DND-41 (cell line): ENCODE results near the gene CACNA2D1.

ENCODE experiments used
- ATAC-seq: fragments of 200-7000 bp; cut with Tn5 transposase; 3 replicates; pipeline ENCODE4 v1.9.1; 2021; ENCODE audit warnings: low read depth; ENCODE audit not compliant: insufficient read depth
- DNase-seq: peaks from one replicate; pipeline ENCODE4 v3.0.0-alpha.2; 2020
- H2AFZ ChIP-seq: 2 replicates; pipeline ENCODE4 v1.6.0; 2012; ENCODE audit warnings: low read depth, low read length
- H3K27ac ChIP-seq: 2 replicates; pipeline ENCODE4 v1.5.1; 2012; ENCODE audit warnings: low read length, inconsistent platforms
- H3K27me3 ChIP-seq: fragments of 200-600 bp; sonication (generic); 2 replicates; pipeline ENCODE4 v1.6.0; 2012; ENCODE audit warnings: low read length, mild to moderate bottlenecking, inconsistent platforms; ENCODE audit not compliant: insufficient read depth, poor library complexity
- H3K36me3 ChIP-seq: 2 replicates; pipeline ENCODE4 v1.5.1; 2012; ENCODE audit warnings: low read length, inconsistent platforms; ENCODE audit not compliant: insufficient read depth
- H3K4me1 ChIP-seq: 2 replicates; pipeline ENCODE4 v1.5.1; 2012; ENCODE audit warnings: mild to moderate bottlenecking, low read length; ENCODE audit not compliant: insufficient read depth
- H3K4me2 ChIP-seq: 2 replicates; pipeline ENCODE4 v1.6.0; 2012; ENCODE audit warnings: mild to moderate bottlenecking, moderate library complexity, low read length, inconsistent platforms; ENCODE audit not compliant: insufficient read depth
- H3K4me3 ChIP-seq, 2 experiments: fragments of 200-600 bp in 1 of 2; shearing (Covaris generic) in 1 of 2; 2 replicates each; pipeline ENCODE4 v1.5.1; 2012 to 2016; ENCODE audit warnings: inconsistent platforms in 2 of 2, low read length in 2 of 2, mild to moderate bottlenecking in 2 of 2, low read depth in 1 of 2, moderate library complexity in 1 of 2
- H3K79me2 ChIP-seq: 2 replicates; pipeline ENCODE4 v1.6.0; 2012; ENCODE audit warnings: low read length, inconsistent platforms; ENCODE audit not compliant: insufficient read depth
- H3K9ac ChIP-seq: 2 replicates; pipeline ENCODE4 v1.6.0; 2012; ENCODE audit warnings: low read depth, mild to moderate bottlenecking, inconsistent platforms, low read length, moderate library complexity
- H3K9me3 ChIP-seq: 2 replicates; pipeline ENCODE4 v1.5.1; 2012; ENCODE audit warnings: low read length, moderate library complexity, mild to moderate bottlenecking, inconsistent platforms; ENCODE audit not compliant: insufficient read depth, severe bottlenecking
- H4K20me1 ChIP-seq: 2 replicates; pipeline ENCODE4 v1.6.0; 2012; ENCODE audit warnings: low read length; ENCODE audit not compliant: insufficient read depth
- CTCF ChIP-seq: IDR thresholded peaks from 2 replicates; pipeline ENCODE4 v1.5.1; 2012; ENCODE audit warnings: borderline replicate concordance, low read length, moderate library complexity, mild to moderate bottlenecking; ENCODE audit not compliant: poor library complexity, severe bottlenecking; ENCODE audit errors: extremely low read depth
- EZH2 ChIP-seq: IDR thresholded peaks from 3 replicates; pipeline ENCODE4 v1.6.1; 2012; ENCODE audit warnings: borderline replicate concordance, low read depth, mild to moderate bottlenecking, moderate library complexity, low read length, inconsistent platforms; ENCODE audit not compliant: severe bottlenecking

CACNA2D1 gene

GRCh38 chr7:82358923-82359322 lies 84.7 kb downstream of the CACNA2D1 start:
- no peak overlapping the region for H2AFZ ChIP-seq
- H3K36me3 ChIP-seq: no peaks in the 10 kb centered on the region
- TF ChIP-seq CTCF (no peak), EZH2 (no peak)
- H3K79me2 ChIP-seq: no peaks in the 10 kb centered on the region
- H3K9ac ChIP-seq: no peak overlapping the region
- ATAC-seq (no peak), DNase-seq (no peak)
- no peak overlapping the region for H3K27ac ChIP-seq
- no peaks in the 10 kb centered on the region for H3K9me3 ChIP-seq
- no peak overlapping the region for H3K4me3 ChIP-seq
- no peak overlapping the region for H3K4me2 ChIP-seq
- H3K4me1 ChIP-seq: no peaks in the 10 kb centered on the region
- no peaks in the 10 kb centered on the region for H4K20me1 ChIP-seq
- no peaks in the 10 kb centered on the region for H3K27me3 ChIP-seq

GRCh38 chr7:82358009-82358578 lies 85.5 kb downstream of the CACNA2D1 start:
- Histone ChIP-seq H2AFZ (no peak overlapping the region), H3K9ac (no peak overlapping the region), H3K79me2 (no peaks in the 10 kb centered on the region), H3K4me2 (no peak overlapping the region), H3K27ac (no peak overlapping the region), H3K27me3 (no peaks in the 10 kb centered on the region), H3K4me1 (no peaks in the 10 kb centered on the region), H3K9me3 (no peaks in the 10 kb centered on the region), H3K4me3 (no peak overlapping the region), H3K36me3 (no peaks in the 10 kb centered on the region), H4K20me1 (no peaks in the 10 kb centered on the region)
- TF ChIP-seq EZH2 (no peak), CTCF (no peak)
- DNase-seq (no peak), ATAC-seq (no peak)

GRCh38 chr7:82348251-82348650 lies 95.3 kb downstream of the CACNA2D1 start:
- DNase-seq (no peak), ATAC-seq (no peak)
- no peaks in the 10 kb centered on the region for H3K36me3 ChIP-seq
- no peaks in the 10 kb centered on the region for H4K20me1 ChIP-seq
- no peaks in the 10 kb centered on the region for H3K27me3 ChIP-seq
- no peaks in the 10 kb centered on the region for H3K4me1 ChIP-seq
- no peak overlapping the region for H2AFZ ChIP-seq
- H3K79me2 ChIP-seq: no peaks in the 10 kb centered on the region
- no peak overlapping the region for H3K4me3 ChIP-seq
- H3K27ac ChIP-seq: no peak overlapping the region
- no peak for TF ChIP-seq EZH2
- no peak for TF ChIP-seq CTCF
- H3K9ac ChIP-seq: no peak overlapping the region
- no peaks in the 10 kb centered on the region for H3K9me3 ChIP-seq
- no peak overlapping the region for H3K4me2 ChIP-seq

- H3K4me2 ChIP-seq: no peak overlapping the region
Measured at GRCh38 chr7:82347808-82348207, 95.8 kb downstream of the CACNA2D1 start.

More at GRCh38 chr7:82347808-82348207, 95.8 kb downstream of the CACNA2D1 start:
- ATAC-seq (no peak), DNase-seq (no peak)
- H3K9me3 ChIP-seq: no peaks in the 10 kb centered on the region
- H2AFZ ChIP-seq: no peak overlapping the region
- no peak overlapping the region for H3K4me3 ChIP-seq
- H3K9ac ChIP-seq: no peak overlapping the region
- TF ChIP-seq EZH2 (no peak), CTCF (no peak)
- no peaks in the 10 kb centered on the region for H3K36me3 ChIP-seq
- H4K20me1 ChIP-seq: no peaks in the 10 kb centered on the region
- H3K4me1 ChIP-seq: no peaks in the 10 kb centered on the region
- H3K27me3 ChIP-seq: no peaks in the 10 kb centered on the region
- H3K79me2 ChIP-seq: no peaks in the 10 kb centered on the region
- no peak overlapping the region for H3K27ac ChIP-seq
